RCC 7860 (cell line): ENCODE data around the gene REG3A.

Source experiments
- DNase-seq: peaks from one replicate; pipeline ENCODE4 v3.0.0-alpha.2; 2015; ENCODE audit warnings: low spot score
- FAIRE-seq: peaks from 2 replicates; lab custom pipeline; 2012; peaks lifted over from hg19 to GRCh38; lab: Jason Lieb, UNC

REG3A gene

DNA sequence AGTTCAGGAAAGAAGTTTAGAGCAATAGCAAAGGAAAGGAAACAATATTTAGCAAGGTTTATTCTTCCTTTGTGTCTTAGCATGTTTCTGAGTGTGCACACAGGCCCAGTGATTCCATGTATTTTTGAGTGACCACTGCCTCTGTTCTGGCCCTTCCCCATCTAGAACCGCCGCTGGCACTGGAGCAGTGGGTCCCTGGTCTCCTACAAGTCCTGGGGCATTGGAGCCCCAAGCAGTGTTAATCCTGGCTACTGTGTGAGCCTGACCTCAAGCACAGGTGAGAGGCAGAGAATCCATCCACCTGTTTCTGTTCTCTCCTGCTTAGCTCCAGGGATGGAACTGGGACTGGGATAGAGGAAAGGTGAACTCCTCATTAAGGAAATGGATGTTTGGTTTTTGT is 36.9 kb downstream of the REG3A start:
- no peak for DNase-seq
- no peak for FAIRE-seq

DNA sequence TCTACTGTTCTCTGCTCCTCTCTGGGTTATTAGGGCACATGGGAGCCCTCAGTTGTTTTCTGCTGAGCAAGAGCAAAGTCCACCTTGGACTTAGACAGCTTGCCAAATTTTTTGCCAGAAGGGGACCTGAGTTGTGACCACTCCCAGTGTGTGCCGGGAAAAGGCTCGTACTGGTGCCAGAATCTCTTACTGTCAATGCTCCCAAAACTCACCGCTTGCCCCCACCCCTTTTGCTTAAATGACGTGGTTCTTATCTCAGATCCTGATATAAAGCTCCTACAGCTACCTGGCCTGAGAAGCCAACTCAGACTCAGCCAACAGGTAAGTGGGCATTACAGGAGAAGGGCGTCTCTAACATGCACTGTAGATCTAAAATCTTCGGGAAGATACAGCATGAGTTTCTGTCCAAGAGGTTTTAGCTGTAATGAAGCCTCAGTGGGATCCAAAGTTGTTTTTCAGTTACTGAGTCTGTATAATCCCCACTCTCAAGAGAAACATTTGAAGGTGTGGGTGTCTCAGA is 39.3 kb downstream of the REG3A start, which contains the start of gene REG1A:
Gene REG1A (plus strand): TSS at position 295 of the 520 bp plus-strand sequence. CDS start 374 bp downstream, outside the sequence.
- no peak for DNase-seq
- FAIRE-seq = no peak

DNA sequence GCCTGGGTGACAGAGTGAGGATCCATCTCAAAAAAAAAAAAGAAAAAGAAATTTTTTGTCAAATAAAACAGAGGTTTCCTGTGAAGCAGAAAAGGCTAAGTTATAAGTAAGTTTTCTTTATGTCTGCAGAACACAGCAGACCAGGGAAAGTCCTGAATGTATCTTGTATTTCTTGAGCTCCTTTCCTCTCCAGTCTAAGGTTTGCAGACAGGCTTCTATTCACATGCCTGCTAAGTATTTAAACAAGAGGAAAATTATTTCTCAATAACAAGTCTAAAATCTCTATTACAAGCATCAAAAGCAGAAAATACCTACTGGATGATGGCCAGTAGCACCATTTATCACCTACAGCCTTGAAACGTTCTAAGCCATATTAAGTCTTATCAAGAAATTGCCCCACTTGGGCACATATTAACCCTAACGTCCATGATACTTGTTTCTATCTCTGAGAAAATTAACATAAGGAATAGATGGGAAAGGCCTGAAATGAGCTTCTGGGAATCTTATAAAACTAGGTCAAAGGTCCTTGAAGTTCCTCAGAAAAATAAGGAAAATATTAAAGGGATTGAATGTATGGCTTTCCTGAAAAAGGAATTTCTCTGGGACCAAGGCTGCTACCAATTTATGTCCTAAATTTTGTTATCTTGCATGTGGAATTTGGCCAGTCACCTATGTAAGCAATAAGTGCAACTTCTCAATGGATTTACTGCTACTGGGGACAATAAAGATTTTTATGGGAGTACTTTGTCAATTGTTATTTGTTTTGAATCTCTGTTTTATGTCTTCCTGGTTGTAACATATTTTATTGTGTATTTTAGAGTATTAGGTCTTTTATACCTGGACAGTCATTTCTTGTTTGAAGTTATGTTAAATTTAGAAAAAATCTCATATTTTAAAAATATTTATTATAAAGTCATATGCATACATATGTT is 42.3 kb downstream of the REG3A start:
- no peak for FAIRE-seq
- DNase-seq = no peak

DNA sequence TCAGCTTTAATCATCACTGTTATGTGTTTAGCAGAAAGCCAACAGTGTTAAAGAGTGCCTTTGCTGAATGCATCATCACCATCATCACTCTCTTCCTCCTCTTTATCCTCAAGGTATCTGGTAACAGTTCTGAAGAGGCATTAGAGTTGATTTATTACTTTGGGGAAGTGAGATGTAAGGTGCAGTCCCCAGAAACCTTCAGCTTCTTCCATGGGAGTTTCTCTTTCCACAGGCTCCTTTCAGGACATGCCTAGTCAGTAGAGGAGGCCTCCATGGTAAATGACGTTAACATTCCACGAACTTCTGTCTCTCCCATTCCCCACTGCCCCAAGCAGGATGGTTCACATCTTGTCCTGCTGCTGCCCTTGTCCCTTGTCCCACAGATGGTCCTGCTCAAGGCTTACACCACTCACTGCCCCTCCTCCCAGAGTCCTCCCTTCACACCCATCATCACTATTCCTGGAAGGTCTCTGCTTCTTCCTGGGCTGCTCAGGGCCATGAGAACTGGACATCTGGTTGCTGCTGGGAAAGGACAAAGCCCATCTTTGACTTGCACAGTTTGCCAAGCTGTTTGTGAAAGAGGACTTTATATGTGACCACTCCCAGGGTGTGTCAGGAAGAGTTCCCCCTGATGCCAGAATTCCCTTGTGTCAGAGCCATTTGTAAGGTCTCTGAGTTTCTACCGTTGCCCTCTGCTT is 44.6 kb downstream of the REG3A start:
- no peak for FAIRE-seq
- no peak for DNase-seq

DNA sequence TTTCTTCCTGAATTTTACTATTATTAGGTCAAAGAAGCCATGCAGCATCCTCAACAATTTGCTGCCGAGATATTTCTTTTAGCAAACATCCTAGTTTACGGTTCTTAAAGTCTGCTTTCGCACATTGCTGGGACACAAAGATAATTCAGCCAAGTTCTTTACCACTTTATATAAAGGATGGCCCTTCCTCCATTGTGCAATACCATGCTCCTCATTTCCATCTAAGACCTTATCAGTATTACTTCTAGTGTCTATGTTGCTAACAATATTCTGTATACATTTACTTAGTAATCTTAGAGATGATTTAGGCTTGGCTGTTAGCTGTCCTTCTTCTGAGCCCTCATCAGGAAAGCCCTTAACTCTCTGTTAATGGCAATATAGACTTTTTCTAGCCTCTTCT is 47.3 kb downstream of the REG3A start:
- DNase-seq (no peak), FAIRE-seq (no peak)
